Psoas muscle (tissue), 8 donors: ENCODE data around the gene DMPK. TPM values are rescaled to one million over a fixed set of nuclear protein-coding genes. Genes with fewer than 3 reads are reported as not detected.

Source experiments
- ATAC-seq, 4 donors: fragments of 200-7000 bp; cut with Tn5 transposase; one replicate each; pipeline ENCODE4 v1.9.1; 2020; ENCODE audit warnings: moderate library complexity in 3 of 4, mild to moderate bottlenecking in 2 of 4
- DNase-seq, 2 donors: peaks; one replicate each; pipeline ENCODE4 v3.0.0-alpha.2; 2020
- H3K27ac ChIP-seq: fragments of 200-600 bp; one replicate; pipeline ENCODE4 v1.8.0; 2022
- H3K27me3 ChIP-seq, 3 donors: fragments of 200-600 bp in 1 of 3; one replicate each; pipeline versions ENCODE4 v1.6.1 to v1.8.0; 2013 to 2022; ENCODE audit warnings: low read length in 2 of 3, mild to moderate bottlenecking in 2 of 3, moderate library complexity in 1 of 3; ENCODE audit not compliant: insufficient read depth in 3 of 3
- H3K36me3 ChIP-seq, 2 donors: fragments of 200-600 bp in 1 of 2; one replicate each; pipeline versions ENCODE4 v1.6.1 to v1.8.0; 2013 to 2022; ENCODE audit warnings: low read depth in 1 of 2, mild to moderate bottlenecking in 1 of 2, moderate library complexity in 1 of 2; ENCODE audit not compliant: insufficient read depth in 1 of 2
- H3K4me1 ChIP-seq: fragments of 200-600 bp; one replicate; pipeline ENCODE4 v1.8.0; 2022
- H3K4me3 ChIP-seq: fragments of 200-600 bp; one replicate; pipeline ENCODE4 v1.8.0; 2022; ENCODE audit warnings: mild to moderate bottlenecking
- H3K9me3 ChIP-seq: fragments of 200-600 bp; one replicate; pipeline ENCODE4 v1.8.0; 2022
- CTCF ChIP-seq: fragments of 200-600 bp; IDR thresholded peaks from one replicate; pipeline ENCODE4 v1.8.0; 2022; ENCODE audit warnings: antibody characterized with exemption
- WGBS, 3 donors: extraction: QIAGEN DNeasy Blood & Tissue Kit; methylation state at CpG; one replicate each; pipeline versions ENCODE4 v1.1.6 to v1.1.7; 2013; 5-methylcytosine and 5-hydroxymethylcytosine counted together
- intact Hi-C, 2 donors: fragments of 100-400 bp; cut with DNase I; formaldehyde crosslinking; loops; one replicate each; pipeline versions ENCODE4 v1.11.0 to v1.14.2; 2022
- polyA plus RNA-seq, 3 donors: library from polyadenylated mRNA; stranded (reverse); fragments of 200-250 nt; gene quantifications; one replicate each; pipeline ENCODE4 v1.2.3, GENCODE V29; 2013
- total RNA-seq, 4 donors: library from RNA; stranded (reverse); fragmentation: NEBNext Ultra II Directional in 2 of 4; extraction: Animal tissue kit (Norgen Biotek cat#: 25700) in 2 of 4; gene quantifications; one replicate each; pipeline versions ENCODE4 v1.2.1 to v1.2.4, GENCODE V29; 2021 to 2023
- donor health status: healthy with polysubstance abuse.
- donor health status: DM: no; HTN: no; CAD: no; lungs with moderate emphysema.
- donor health status: Bipolar disorder and iron deficiency.
- donor health status: healthy.
- donor health status: DM: yes; HTN: yes; CAD: no.
- donor health status: DM: no; HTN: no; CAD: no.
- donor health status: DM: no; HTN: no; CAD: no.
- donor health status: DM: yes; HTN: yes; CAD: no.

Gene DMPK
- total and polyA plus RNA-seq, 7 donors = 53.0 to 617 (median 132) TPM

- 67 to 76% (median 76%) methylated on average over 11 of the region's 11 CpGs for WGBS, 3 donors
- intact Hi-C loops = no loop called here
- H3K27me3 ChIP-seq = no peaks in the 10 kb centered on the region
- no peak for DNase-seq
- ATAC-seq = no peak
- no peak for TF ChIP-seq CTCF
- no peak overlapping the region for H3K4me3 ChIP-seq
- H3K4me1 ChIP-seq = peaks cover 5% of the 10 kb centered on the region
- H3K36me3 ChIP-seq = peaks cover 13 to 94% of the 10 kb centered on the region in 2 donors
- no peak overlapping the region for H3K27ac ChIP-seq
- H3K9me3 ChIP-seq = no peaks in the 10 kb centered on the region
Measured at GRCh38 chr19:45826934-45827333, 44.6 kb upstream of the DMPK start.

- DNase-seq = no peak
- intact Hi-C loops = no loop called here
- no peak overlapping the region for H3K27ac ChIP-seq
- 82 to 90% (median 82%) methylated on average over 21 to 22 of the region's 22 CpGs for WGBS, 3 donors
- TF ChIP-seq CTCF = no peak
- no peak for ATAC-seq
- peaks cover 5% of the 10 kb centered on the region for H3K4me1 ChIP-seq
- H3K27me3 ChIP-seq = no peaks in the 10 kb centered on the region
- peaks cover 9 to 90% of the 10 kb centered on the region in 2 donors for H3K36me3 ChIP-seq
- H3K4me3 ChIP-seq = no peak overlapping the region
- no peaks in the 10 kb centered on the region for H3K9me3 ChIP-seq
Measured at GRCh38 chr19:45825917-45826893, 43.9 kb upstream of the DMPK start.

- no peak for TF ChIP-seq CTCF
- Histone ChIP-seq H3K9me3 (no peaks in the 10 kb centered on the region), H3K4me1 (peaks cover 5% of the 10 kb centered on the region), H3K36me3 (peaks cover 9 to 88% of the 10 kb centered on the region in 2 donors), H3K4me3 (no peak overlapping the region), H3K27ac (no peak overlapping the region), H3K27me3 (no peaks in the 10 kb centered on the region)
- intact Hi-C loops = no loop called here
- DNase-seq (peak in 1 of 2 donors; percentile 40), ATAC-seq (no peak)
- 90 to 97% (median 95%) methylated on average over 8 of the region's 8 CpGs for WGBS, 3 donors
Measured at GRCh38 chr19:45825263-45825605, 42.9 kb upstream of the DMPK start.

GRCh38 chr19:45824531-45825262, 42.4 kb upstream of the DMPK start:
- Histone ChIP-seq H3K4me3 (no peak overlapping the region), H3K27me3 (no peaks in the 10 kb centered on the region), H3K36me3 (peaks cover 9 to 88% of the 10 kb centered on the region in 2 donors), H3K9me3 (no peaks in the 10 kb centered on the region), H3K4me1 (peaks cover 5% of the 10 kb centered on the region), H3K27ac (peak overlapping the region; percentile 23)
- ATAC-seq (no peak), DNase-seq (peak in 1 of 2 donors; percentile 34)
- no peak for TF ChIP-seq CTCF
- intact Hi-C loops = no loop called here
- 84 to 87% (median 86%) methylated on average over 26 of the region's 26 CpGs for WGBS, 3 donors
